ENCODE data around the gene CREBRF.

CREBRF gene

DNA sequence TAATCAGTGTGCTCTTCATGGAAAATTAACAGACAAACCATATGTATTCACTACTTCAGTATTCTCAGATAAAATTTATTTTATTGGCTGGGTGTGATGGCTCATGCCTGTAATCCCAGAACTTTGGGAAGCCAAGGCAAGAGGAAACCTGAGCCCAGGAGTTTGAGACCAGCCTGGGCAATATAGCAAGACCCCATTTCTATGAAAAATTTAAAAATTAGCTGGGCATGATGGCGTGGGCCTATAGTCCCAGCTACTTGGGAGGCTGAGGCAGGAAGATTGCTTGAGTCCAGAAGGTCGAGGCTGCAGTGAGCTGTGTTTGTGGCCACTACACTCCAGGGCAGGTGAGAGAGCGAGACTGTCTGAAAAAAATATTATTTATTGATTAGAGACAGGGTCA is 23.4 kb upstream of the CREBRF start:
- no peak for DNase-seq
- no peaks in the 10 kb centered on the region for H3K9me3 Mint-ChIP-seq
- H3K27ac Mint-ChIP-seq: no peak overlapping the region

DNA sequence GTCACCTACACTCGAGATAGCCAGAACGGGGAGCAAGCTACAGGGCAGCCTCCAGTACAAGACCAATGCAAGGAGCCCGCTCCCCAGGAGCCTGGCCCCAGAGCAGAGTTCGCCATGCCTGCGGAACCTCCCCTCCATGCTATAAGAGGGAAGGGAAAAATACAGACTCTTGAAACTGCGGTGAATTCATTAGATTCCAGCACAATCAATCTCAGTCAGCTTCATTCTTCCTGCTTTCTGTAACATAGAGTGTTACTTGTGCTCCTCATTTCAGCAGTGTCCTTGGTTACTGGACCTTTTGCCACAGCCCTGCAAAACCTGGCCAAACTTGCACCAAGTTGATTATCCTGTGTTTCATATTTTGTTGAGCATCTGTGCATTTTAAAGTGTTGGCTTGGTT is 22.2 kb upstream of the CREBRF start:
- DNase-seq: no peak
- no peaks in the 10 kb centered on the region for H3K9me3 Mint-ChIP-seq
- peaks cover 5% of the 10 kb centered on the region for H3K4me1 Mint-ChIP-seq
- TF ChIP-seq, protein P1, sequence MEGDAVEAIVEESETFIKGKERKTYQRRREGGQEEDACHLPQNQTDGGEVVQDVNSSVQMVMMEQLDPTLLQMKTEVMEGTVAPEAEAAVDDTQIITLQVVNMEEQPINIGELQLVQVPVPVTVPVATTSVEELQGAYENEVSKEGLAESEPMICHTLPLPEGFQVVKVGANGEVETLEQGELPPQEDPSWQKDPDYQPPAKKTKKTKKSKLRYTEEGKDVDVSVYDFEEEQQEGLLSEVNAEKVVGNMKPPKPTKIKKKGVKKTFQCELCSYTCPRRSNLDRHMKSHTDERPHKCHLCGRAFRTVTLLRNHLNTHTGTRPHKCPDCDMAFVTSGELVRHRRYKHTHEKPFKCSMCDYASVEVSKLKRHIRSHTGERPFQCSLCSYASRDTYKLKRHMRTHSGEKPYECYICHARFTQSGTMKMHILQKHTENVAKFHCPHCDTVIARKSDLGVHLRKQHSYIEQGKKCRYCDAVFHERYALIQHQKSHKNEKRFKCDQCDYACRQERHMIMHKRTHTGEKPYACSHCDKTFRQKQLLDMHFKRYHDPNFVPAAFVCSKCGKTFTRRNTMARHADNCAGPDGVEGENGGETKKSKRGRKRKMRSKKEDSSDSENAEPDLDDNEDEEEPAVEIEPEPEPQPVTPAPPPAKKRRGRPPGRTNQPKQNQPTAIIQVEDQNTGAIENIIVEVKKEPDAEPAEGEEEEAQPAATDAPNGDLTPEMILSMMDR (IDR thresholded peaks at IDR 0.05): no peak
- H3K27me3 Mint-ChIP-seq (ENCODE audit: low read depth, poor library complexity): no peaks in the 10 kb centered on the region
- H3K27ac Mint-ChIP-seq: peak overlapping the region; percentile 86
- H3K4me3 Mint-ChIP-seq: no peak overlapping the region
- H3K36me3 Mint-ChIP-seq (ENCODE audit: low read depth): peaks cover 20% of the 10 kb centered on the region

More for the DNA sequence above, 23.4 kb upstream of the CREBRF start:
- Mint-ChIP-seq H3K4me3 (no peak overlapping the region), H3K4me1 (peaks cover 5% of the 10 kb centered on the region), H3K36me3 (ENCODE audit: low read depth) (peaks cover 24% of the 10 kb centered on the region), H3K27me3 (ENCODE audit: low read depth, poor library complexity) (no peaks in the 10 kb centered on the region)
- TF ChIP-seq, protein P1 (IDR thresholded peaks at IDR 0.05): no peak

DNA sequence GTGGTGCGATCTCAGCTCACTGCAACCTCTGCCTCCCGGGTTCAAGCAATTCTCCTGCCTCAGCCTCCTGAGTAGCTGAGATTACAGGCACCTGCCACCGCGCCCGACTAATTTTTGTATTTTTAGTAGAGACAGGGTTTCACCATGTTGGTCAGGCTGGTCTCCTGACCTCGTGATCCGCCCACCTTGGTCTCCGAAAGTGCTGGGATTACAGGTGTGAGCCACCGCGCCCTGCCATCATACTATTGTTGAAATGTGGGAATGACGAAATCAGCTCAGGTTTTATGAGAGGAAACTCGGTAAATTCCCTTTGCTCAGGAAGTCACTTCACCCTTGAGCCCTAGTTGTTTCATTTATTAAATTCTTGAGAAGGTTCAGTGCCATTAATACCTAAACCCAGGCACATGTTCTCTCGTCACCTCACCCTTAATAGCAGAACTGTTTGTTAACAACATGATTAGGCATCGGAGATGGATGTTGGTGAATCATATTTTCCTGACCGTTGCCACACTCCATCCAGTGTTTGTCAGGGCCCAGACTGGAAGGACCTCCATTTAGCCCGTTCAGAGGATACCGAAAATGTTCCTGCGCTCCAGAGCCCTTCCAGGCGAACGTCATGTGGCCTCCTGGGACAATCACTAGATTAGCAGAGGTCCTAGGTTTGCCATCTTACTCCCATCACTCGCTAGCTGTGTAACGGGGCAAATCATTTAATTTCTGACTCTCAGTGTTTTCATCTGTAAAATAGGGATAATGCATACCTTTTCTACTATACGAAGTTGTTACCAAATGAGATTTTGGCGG is 20.0 kb upstream of the CREBRF start:
- TF ChIP-seq, protein P1 (IDR thresholded peaks at IDR 0.05): no peak
- Mint-ChIP-seq H3K4me1 (peaks cover 5% of the 10 kb centered on the region), H3K27me3 (ENCODE audit: low read depth, poor library complexity) (peaks cover 4% of the 10 kb centered on the region), H3K36me3 (ENCODE audit: low read depth) (peaks cover 31% of the 10 kb centered on the region), H3K9me3 (peaks cover 12% of the 10 kb centered on the region), H3K4me3 (no peak overlapping the region), H3K27ac (no peak overlapping the region)
- DNase-seq: no peak

DNA sequence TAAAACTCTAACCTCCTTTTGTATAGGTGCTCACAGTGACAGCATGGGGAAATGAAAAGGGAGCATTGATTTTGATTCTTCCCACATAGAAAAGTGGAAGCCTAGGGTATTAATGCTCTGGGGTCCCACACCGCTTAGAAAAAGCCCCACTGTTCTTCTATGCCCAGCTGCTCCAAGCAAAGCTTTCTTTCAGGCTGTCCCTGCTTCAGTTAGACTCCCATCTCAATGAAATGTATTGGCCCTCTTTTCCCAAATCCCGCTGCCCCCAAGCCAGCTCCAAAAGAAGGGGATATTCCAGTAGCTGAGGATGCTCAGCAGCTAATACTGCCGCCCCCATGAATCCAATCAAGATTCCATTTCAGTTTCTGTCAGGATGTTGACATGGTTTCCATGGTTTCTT is 17.0 kb upstream of the CREBRF start:
- peaks cover 16% of the 10 kb centered on the region for H3K9me3 Mint-ChIP-seq

DNA sequence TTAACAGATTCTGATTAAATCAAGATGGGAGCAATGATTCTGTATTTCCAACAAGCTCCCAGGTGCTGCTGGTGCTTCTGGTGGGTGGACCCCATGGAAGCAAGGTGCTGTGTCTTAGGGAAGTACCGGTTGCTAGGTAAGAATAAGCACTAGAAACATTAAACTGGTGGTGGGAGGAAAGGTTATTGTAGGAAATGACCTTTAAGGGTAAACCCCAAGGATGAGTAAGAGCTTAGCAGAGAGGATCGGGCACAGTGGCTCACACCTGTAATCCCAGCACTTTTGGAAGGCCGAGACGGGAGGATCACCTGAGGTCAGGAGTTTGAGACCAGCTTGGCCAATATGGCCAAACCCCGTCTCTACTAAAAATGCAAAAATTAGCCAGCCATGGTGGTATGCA is 16.2 kb upstream of the CREBRF start:
- Mint-ChIP-seq H3K36me3 (ENCODE audit: low read depth) (peaks cover 24% of the 10 kb centered on the region), H3K4me3 (no peak overlapping the region), H3K27ac (no peak overlapping the region), H3K27me3 (ENCODE audit: low read depth, poor library complexity) (peaks cover 4% of the 10 kb centered on the region), H3K9me3 (peaks cover 16% of the 10 kb centered on the region), H3K4me1 (no peaks in the 10 kb centered on the region)
- TF ChIP-seq, protein P1 (IDR thresholded peaks at IDR 0.05): no peak
- DNase-seq: no peak

More for the DNA sequence above, 17.0 kb upstream of the CREBRF start:
- Mint-ChIP-seq H3K4me1 (peaks cover 5% of the 10 kb centered on the region), H3K36me3 (ENCODE audit: low read depth) (peaks cover 31% of the 10 kb centered on the region), H3K27me3 (ENCODE audit: low read depth, poor library complexity) (peaks cover 4% of the 10 kb centered on the region), H3K27ac (no peak overlapping the region), H3K4me3 (no peak overlapping the region)
- DNase-seq: no peak
- TF ChIP-seq, protein P1 (IDR thresholded peaks at IDR 0.05): no peak
